GM12878 (cell line): ENCODE data around the gene ASIC4. TPM values are rescaled to one million over a fixed set of nuclear protein-coding genes. Genes with fewer than 3 reads are reported as not detected.

ENCODE experiments used
- ATAC-seq: fragments of 200-7000 bp; cut with Tn5 transposase; 3 replicates; pipeline ENCODE4 v1.9.1; 2020; ENCODE audit warnings: mild to moderate bottlenecking, moderate library complexity
- BruUV-seq: library from RNA; stranded (reverse); fragments of 400-500 nt; replicated peaks from 2 replicates; lab custom pipeline; 2021; lab: Mats Ljungman, UMichigan
- CTCF ChIA-PET: fragments of 300-600 bp; sonication (Branson Sonifier 250); formaldehyde crosslinking; extraction: SDS; loops from one replicate; lab custom pipeline; 2021; ENCODE audit warnings: inconsistent platforms; lab: Yijun Ruan, JAX
- POLR2A ChIA-PET: fragments of 350-600 bp; formaldehyde crosslinking; extraction: SDS; loops from one replicate; lab custom pipeline; 2021; ENCODE audit warnings: inconsistent platforms; lab: Charles Lee
- RAD21 ChIA-PET: fragments of 300-600 bp; sonication (Branson Sonifier 250); formaldehyde crosslinking; loops from one replicate; lab custom pipeline; 2023; ENCODE audit warnings: antibody characterized with exemption; ENCODE audit not compliant: unreplicated experiment; lab: Charles Lee
- SMC1A ChIA-PET: fragments of 300-600 bp; sonication (Branson Sonifier 250); formaldehyde crosslinking; loops from one replicate; lab custom pipeline; 2023; ENCODE audit not compliant: unreplicated experiment, uncharacterized antibody; lab: Charles Lee
- DNase-seq: peaks from one replicate; pipeline ENCODE4 v3.0.0-alpha.2; 2011; ENCODE audit warnings: low read depth, low spot score
- FAIRE-seq: peaks from 3 replicates; lab custom pipeline; 2011; peaks lifted over from hg19 to GRCh38; lab: Jason Lieb, UNC
- H2AFZ ChIP-seq: 2 replicates; pipeline ENCODE4 v1.6.0; 2011; ENCODE audit warnings: low read depth, low read length, control low read depth; ENCODE audit not compliant: control insufficient read depth
- H3K27ac ChIP-seq: 2 replicates; pipeline ENCODE4 v1.5.1; 2011; ENCODE audit warnings: control low read depth; ENCODE audit not compliant: control insufficient read depth, insufficient read depth
- H3K27me3 ChIP-seq, 2 experiments: replicated peaks in 1 of 2; 2 replicates each; pipeline versions ENCODE4 v1.6.0 to v1.6.1; 2011; ENCODE audit warnings: low read length in 1 of 2; ENCODE audit not compliant: control insufficient read depth in 2 of 2, insufficient read depth in 2 of 2
- H3K36me3 ChIP-seq, 2 experiments: 2 replicates each; pipeline ENCODE4 v1.5.1; 2011; ENCODE audit warnings: low read length in 1 of 2; ENCODE audit not compliant: control insufficient read depth in 2 of 2, insufficient read depth in 2 of 2
- H3K4me1 ChIP-seq: 2 replicates; pipeline ENCODE4 v1.6.1; 2011; ENCODE audit warnings: mild to moderate bottlenecking, low read length, moderate library complexity, mixed read lengths; ENCODE audit not compliant: control insufficient read depth, insufficient read depth
- H3K4me2 ChIP-seq: 2 replicates; pipeline ENCODE4 v1.6.0; 2011; ENCODE audit warnings: control low read depth; ENCODE audit not compliant: control insufficient read depth, insufficient read depth
- H3K4me3 ChIP-seq: fragments of 200-600 bp; sonication (generic); 2 replicates; pipeline ENCODE4 v1.5.1; 2016
- H3K79me2 ChIP-seq: 2 replicates; pipeline ENCODE4 v1.6.0; 2011; ENCODE audit warnings: low read length; ENCODE audit not compliant: control insufficient read depth, insufficient read depth
- H3K9ac ChIP-seq: 2 replicates; pipeline ENCODE4 v1.8.0; 2011; ENCODE audit warnings: low read length, control low read depth, mixed read lengths; ENCODE audit not compliant: control insufficient read depth, insufficient read depth
- H3K9me3 ChIP-seq: replicated peaks from 3 replicates; pipeline ENCODE4 v1.5.1; 2011; ENCODE audit warnings: mild to moderate bottlenecking, low read length; ENCODE audit not compliant: control insufficient read depth, insufficient read depth
- H4K20me1 ChIP-seq: 2 replicates; pipeline ENCODE4 v1.6.0; 2011; ENCODE audit not compliant: control insufficient read depth, insufficient read depth
- CBX5 ChIP-seq: sonication (generic); IDR thresholded peaks from 2 replicates; pipeline ENCODE4 v1.6.1; 2016; ENCODE audit warnings: low read depth, moderate library complexity, mild to moderate bottlenecking, inconsistent platforms
- ESRRA ChIP-seq: IDR thresholded peaks from 2 replicates; pipeline ENCODE4 v1.6.1; 2012; ENCODE audit warnings: mild to moderate bottlenecking, low read length, improper control_type of control experiment
- HDAC6 ChIP-seq: fragments of 200-600 bp; sonication (generic); IDR thresholded peaks from one replicate; pipeline ENCODE4 v1.8.0; 2017; ENCODE audit warnings: antibody characterized with exemption; ENCODE audit not compliant: unreplicated experiment
- RELB ChIP-seq: fragments of 450-650 bp; IDR thresholded peaks from 2 replicates; pipeline ENCODE4 v1.6.1; 2017; ENCODE audit warnings: low read depth, mild to moderate bottlenecking, moderate library complexity
- SIX5 ChIP-seq: IDR thresholded peaks from 2 replicates; pipeline ENCODE4 v1.6.1; 2011; ENCODE audit warnings: mild to moderate bottlenecking, low read depth, low read length, moderate library complexity; ENCODE audit not compliant: severe bottlenecking
- SKIL ChIP-seq: fragments of 450-650 bp; IDR thresholded peaks from 2 replicates; pipeline ENCODE4 v1.6.1; 2017; ENCODE audit warnings: mild to moderate bottlenecking, low read depth, inconsistent platforms; ENCODE audit not compliant: poor library complexity, severe bottlenecking
- ZBTB11 ChIP-seq: fragments of 450-650 bp; formaldehyde crosslinking; IDR thresholded peaks from 2 replicates; pipeline ENCODE4 v1.5.0; 2022; ENCODE audit warnings: mild to moderate bottlenecking, missing genetic modification characterization
- WGBS: methylation state at CpG from one replicate; pipeline ENCODE4 v1.1.6; 2016; ENCODE audit warnings: low lambda C conversion rate; ENCODE audit not compliant: insufficient replicate concordance, insufficient coverage; ENCODE audit errors: missing lambda C conversion rate; 5-methylcytosine and 5-hydroxymethylcytosine counted together
- in situ Hi-C: fragments of 300-500 bp; cut with MboI; formaldehyde crosslinking; loops from 9 replicates; pipeline ENCODE4 v1.14.3; 2018; ENCODE audit warnings: mixed read lengths
- intact Hi-C: fragments of 100-400 bp; cut with micrococcal nuclease; formaldehyde crosslinking; loops from one replicate; pipeline ENCODE4 v1.14.2; 2022; ENCODE audit not compliant: unreplicated experiment
- polyA plus RNA-seq, 11 experiments: library from polyadenylated mRNA; depleted of rRNA in 4 of 11; unstranded in 6 of 11; stranded (reverse) in 5 of 11; fragments of >200 nt; fragmentation: Nextera tagmentation in 4 of 11; fragmentation: Illumina TruSeq in 1 of 11; extraction: Ambion mirVana in 4 of 11; extraction: Trizol in 1 of 11; gene quantifications; 1 replicate in 1 of 11; 2 replicates in 10 of 11; pipeline versions ENCODE4 v1.2.1 to v1.2.3, GENCODE V29; 2011 to 2016; ENCODE audit warnings: inconsistent platforms in 2 of 11, missing spikeins in 2 of 11, low read depth in 1 of 11
- total RNA-seq, 4 experiments: library from RNA; depleted of rRNA in 3 of 4; stranded (reverse); fragments of >200 nt in 3 of 4; fragmentation: Illumina TruSeq in 1 of 4; extraction: Trizol in 1 of 4; gene quantifications; 2 replicates each; pipeline versions ENCODE4 v1.2.1 to v1.2.3, GENCODE V29; 2013 to 2021

ASIC4 gene
- total and polyA plus RNA-seq, 10 of the 15 experiments (the other 5 are each of a cell fraction or from before 2014, with no cell fraction given), result 0.01 TPM; not detected in 9

GRCh38 chr2:219477815-219478214 lies 36.5 kb upstream of the ASIC4 start (continued):
- no peak for TF ChIP-seq ZBTB11
- no peak for TF ChIP-seq RELB
- no peak for TF ChIP-seq ESRRA
- TF ChIP-seq SKIL, result no peak

GRCh38 chr2:219478916-219479315 lies 35.4 kb upstream of the ASIC4 start:
- Histone ChIP-seq H3K4me3 (no peak overlapping the region), H3K27ac (no peak overlapping the region), H3K27me3 (no peaks in the 10 kb centered on the region; a peak in 3 of 4 replicates), H3K9me3 (no peaks in the 10 kb centered on the region), H4K20me1 (no peaks in the 10 kb centered on the region), H2AFZ (no peak overlapping the region), H3K9ac (no peak overlapping the region), H3K4me2 (no peak overlapping the region), H3K4me1 (no peaks in the 10 kb centered on the region), H3K36me3 (no peaks in the 10 kb centered on the region), H3K79me2 (no peaks in the 10 kb centered on the region)
- in situ Hi-C loops (no loop called here), intact Hi-C loops (loop anchor here (1.0 to 10.0 kb wide), 2 partner anchors 51 to 156 kb away; no protein-coding TSS in a partner anchor)
- SMC1A ChIA-PET, result no interaction called here
- no peak for DNase-seq
- TF ChIP-seq SIX5 (no peak), HDAC6 (no peak), CBX5 (no peak)
- RAD21 ChIA-PET, result interaction anchor here (1.4 kb wide), 1 partner anchor 51 kb away, joined by 3 read pairs; no protein-coding TSS in a partner anchor
- FAIRE-seq, result no peak
- 8% methylated on average over 8 of the region's 8 CpGs for WGBS
- no TSS peak for BruUV-seq
- ATAC-seq, result no peak
- CTCF ChIA-PET, result no interaction called here
- POLR2A ChIA-PET, result no interaction called here
